Keratinocyte (primary cell): ENCODE measurements around the gene MS4A8.

Experiments
- EZH2 ChIP-seq: IDR thresholded peaks from one replicate; pipeline ENCODE4 v1.6.1; 2012; ENCODE audit warnings: inconsistent platforms, mild to moderate bottlenecking, low read length, moderate library complexity
- TF ChIP-seq, protein P1 (sequence below), 3 experiments: IDR thresholded peaks in 1 of 3; conservative IDR thresholded peaks in 1 of 3; optimal IDR thresholded peaks in 1 of 3; 2 replicates in 2 of 3; 3 replicates in 1 of 3; pipeline versions ENCODE3 to v1.5.1; 2011; ENCODE audit warnings: low read length in 3 of 3, mild to moderate bottlenecking in 3 of 3, moderate library complexity in 2 of 3, control low read depth in 1 of 3, inconsistent platforms in 1 of 3; ENCODE audit not compliant: insufficient read depth in 2 of 3; ENCODE audit errors: extremely low read depth in 1 of 3

GRCh38 chr11:60718524-60719316, 19.3 kb downstream of the MS4A8 start:
- TF ChIP-seq, protein P1, sequence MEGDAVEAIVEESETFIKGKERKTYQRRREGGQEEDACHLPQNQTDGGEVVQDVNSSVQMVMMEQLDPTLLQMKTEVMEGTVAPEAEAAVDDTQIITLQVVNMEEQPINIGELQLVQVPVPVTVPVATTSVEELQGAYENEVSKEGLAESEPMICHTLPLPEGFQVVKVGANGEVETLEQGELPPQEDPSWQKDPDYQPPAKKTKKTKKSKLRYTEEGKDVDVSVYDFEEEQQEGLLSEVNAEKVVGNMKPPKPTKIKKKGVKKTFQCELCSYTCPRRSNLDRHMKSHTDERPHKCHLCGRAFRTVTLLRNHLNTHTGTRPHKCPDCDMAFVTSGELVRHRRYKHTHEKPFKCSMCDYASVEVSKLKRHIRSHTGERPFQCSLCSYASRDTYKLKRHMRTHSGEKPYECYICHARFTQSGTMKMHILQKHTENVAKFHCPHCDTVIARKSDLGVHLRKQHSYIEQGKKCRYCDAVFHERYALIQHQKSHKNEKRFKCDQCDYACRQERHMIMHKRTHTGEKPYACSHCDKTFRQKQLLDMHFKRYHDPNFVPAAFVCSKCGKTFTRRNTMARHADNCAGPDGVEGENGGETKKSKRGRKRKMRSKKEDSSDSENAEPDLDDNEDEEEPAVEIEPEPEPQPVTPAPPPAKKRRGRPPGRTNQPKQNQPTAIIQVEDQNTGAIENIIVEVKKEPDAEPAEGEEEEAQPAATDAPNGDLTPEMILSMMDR (optimal IDR thresholded peaks at IDR 0.05 in 1 of 3, IDR thresholded peaks at IDR 0.05 in 1 of 3, conservative IDR thresholded peaks at IDR 0.05 in 1 of 3; ENCODE audit: extremely low read depth in 1 of 3, insufficient read depth in 2 of 3, low read length in 3 of 3) = no peak
- no peak for TF ChIP-seq EZH2
